ACC112 (cell line): ENCODE data around the gene KRT80.
A peak's percentile ranks its signal among the peaks of the same experiment; 100 is the strongest.

Experiments used
- H2AFZ ChIP-seq: fragments of 200-600 bp; sonication (generic); one replicate; pipeline ENCODE4 v1.6.0; 2017; ENCODE audit warnings: antibody characterized with exemption, low read length; ENCODE audit not compliant: unreplicated experiment
- H3K27ac ChIP-seq: fragments of 200-600 bp; sonication (generic); 2 replicates; pipeline ENCODE4 v1.5.1; 2014; ENCODE audit warnings: low read depth, mild to moderate bottlenecking, antibody characterized with exemption, low read length, moderate library complexity
- H3K27me3 ChIP-seq: fragments of 200-600 bp; sonication (generic); 2 replicates; pipeline ENCODE4 v1.6.1; 2014; ENCODE audit warnings: mild to moderate bottlenecking, antibody characterized with exemption, low read length, moderate library complexity, mixed read lengths; ENCODE audit not compliant: insufficient read depth
- H3K36me3 ChIP-seq: fragments of 200-600 bp; sonication (generic); 2 replicates; pipeline ENCODE4 v1.6.1; 2016; ENCODE audit warnings: mild to moderate bottlenecking, antibody characterized with exemption, low read length, moderate library complexity, mixed read lengths; ENCODE audit not compliant: insufficient read depth
- H3K4me1 ChIP-seq: fragments of 200-600 bp; sonication (generic); one replicate; pipeline ENCODE4 v1.6.1; 2016; ENCODE audit warnings: low read length, mixed read lengths; ENCODE audit not compliant: insufficient read depth, unreplicated experiment, control insufficient read depth
- H3K4me3 ChIP-seq: fragments of 200-600 bp; sonication (generic); 2 replicates; pipeline ENCODE4 v1.5.1; 2014; ENCODE audit warnings: mild to moderate bottlenecking, low read depth, low read length
- H3K79me2 ChIP-seq: fragments of 200-600 bp; sonication (generic); one replicate; pipeline ENCODE4 v1.6.0; 2016; ENCODE audit warnings: low read length; ENCODE audit not compliant: control insufficient read depth, unreplicated experiment, insufficient read depth

KRT80 gene

DNA sequence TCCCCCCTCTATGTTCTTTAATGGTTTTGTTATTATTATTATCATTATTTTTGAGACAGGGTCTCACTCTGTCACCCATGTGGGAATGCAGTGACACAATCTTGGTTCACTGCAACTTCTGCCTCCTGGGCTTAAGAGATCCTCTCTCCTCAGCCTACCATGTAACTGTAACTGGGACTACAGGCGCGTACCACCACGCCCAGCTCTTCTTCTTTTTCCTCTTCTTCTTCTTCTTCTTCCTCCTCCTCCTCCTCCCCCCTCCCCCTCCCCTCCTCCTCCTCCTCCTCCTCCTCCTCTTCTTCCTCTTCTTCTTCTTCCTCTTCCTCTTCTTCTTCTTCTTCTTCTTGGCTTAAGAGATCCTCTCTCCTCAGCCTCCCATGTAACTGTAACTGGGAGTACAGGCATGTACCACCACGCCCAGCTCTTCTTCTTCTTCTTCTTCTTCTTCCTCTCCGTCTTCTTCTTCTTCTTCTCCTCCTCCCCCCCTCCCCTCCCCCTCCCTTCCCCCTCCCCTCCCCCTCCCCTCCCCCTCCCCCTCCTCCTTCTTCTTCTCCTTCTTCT, 35.9 kb upstream of the KRT80 start:
- Histone ChIP-seq H3K36me3 (no peaks in the 10 kb centered on the region), H3K27ac (no peak overlapping the region), H3K27me3 (no peaks in the 10 kb centered on the region), H2AFZ (no peak overlapping the region), H3K4me1 (peaks cover 63% of the 10 kb centered on the region), H3K4me3 (no peak overlapping the region), H3K79me2 (no peaks in the 10 kb centered on the region)

DNA sequence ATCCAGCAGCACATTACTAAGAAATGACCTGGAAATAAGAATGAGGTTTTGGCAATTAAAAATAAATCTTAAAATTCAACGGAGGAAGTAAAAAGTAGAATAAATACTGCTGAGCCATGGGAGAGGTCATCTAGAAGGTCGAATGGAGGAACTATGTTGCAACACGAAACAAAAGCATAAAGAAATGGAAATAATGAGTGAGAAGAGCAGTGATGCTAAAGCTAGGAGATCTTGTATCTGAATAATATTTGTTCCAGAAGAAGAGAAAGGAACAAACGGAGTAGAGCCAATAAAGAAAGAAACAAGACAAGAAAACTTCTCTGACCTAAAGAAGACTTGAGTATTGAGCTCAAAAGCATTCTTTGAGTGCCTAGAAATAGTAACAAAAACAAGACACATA, 34.6 kb upstream of the KRT80 start:
- peaks cover 69% of the 10 kb centered on the region for H3K4me1 ChIP-seq
- no peaks in the 10 kb centered on the region for H3K36me3 ChIP-seq
- H3K79me2 ChIP-seq = no peaks in the 10 kb centered on the region
- no peaks in the 10 kb centered on the region for H3K27me3 ChIP-seq
- no peak overlapping the region for H2AFZ ChIP-seq
- H3K4me3 ChIP-seq = no peak overlapping the region
- peak overlapping the region; percentile 64 for H3K27ac ChIP-seq

DNA sequence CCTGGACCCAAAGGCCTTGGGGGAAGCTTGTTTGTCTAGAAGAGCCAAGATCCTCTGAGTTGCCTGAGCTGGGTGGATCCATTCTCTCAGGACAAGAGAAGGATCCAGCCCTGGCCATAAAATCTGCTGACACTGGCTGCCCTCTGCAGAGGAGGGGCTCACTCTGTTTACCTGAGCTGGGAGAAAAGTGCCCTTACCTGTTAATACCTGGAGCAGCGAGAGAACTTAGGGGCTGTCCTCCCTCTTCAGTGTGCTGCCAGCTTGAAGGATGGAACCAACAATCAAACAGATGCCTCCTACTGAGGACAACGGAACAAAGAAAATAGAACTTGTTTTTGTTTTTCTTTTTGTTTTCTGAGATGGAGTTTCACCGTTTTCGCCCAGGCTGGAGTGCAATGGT, 33.9 kb upstream of the KRT80 start:
- Histone ChIP-seq H3K27ac (no peak overlapping the region), H3K4me1 (peaks cover 65% of the 10 kb centered on the region)

DNA sequence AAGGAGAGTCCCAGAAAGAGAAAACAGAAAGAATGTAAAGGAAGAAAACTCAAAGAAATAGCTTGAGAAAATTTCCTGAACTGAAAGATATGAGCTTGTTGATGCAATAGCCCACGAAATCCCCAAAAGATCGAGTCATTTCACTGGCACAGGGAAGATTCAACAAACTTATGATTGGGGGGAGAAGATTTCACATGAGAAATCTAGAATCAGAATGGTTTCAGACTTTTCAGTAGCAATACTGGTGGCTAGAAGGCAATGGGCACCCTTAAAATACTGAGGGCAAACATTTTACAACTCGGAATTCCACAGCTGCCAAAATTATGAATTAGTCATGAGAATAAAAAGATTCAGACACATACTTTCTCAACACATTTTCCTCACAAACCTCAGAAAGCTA, 32.3 kb upstream of the KRT80 start:
- Histone ChIP-seq H3K36me3 (no peaks in the 10 kb centered on the region), H3K27ac (peak overlapping the region; percentile 93), H3K4me3 (no peak overlapping the region; the same call in 1 of the 2 replicates), H3K79me2 (no peaks in the 10 kb centered on the region), H3K27me3 (no peaks in the 10 kb centered on the region), H2AFZ (peak overlapping the region; percentile 91), H3K4me1 (peaks cover 51% of the 10 kb centered on the region)

More for the DNA sequence above, 33.9 kb upstream of the KRT80 start:
- Histone ChIP-seq H3K79me2 (no peaks in the 10 kb centered on the region), H3K36me3 (no peaks in the 10 kb centered on the region), H2AFZ (no peak overlapping the region), H3K4me3 (no peak overlapping the region), H3K27me3 (no peaks in the 10 kb centered on the region)

DNA sequence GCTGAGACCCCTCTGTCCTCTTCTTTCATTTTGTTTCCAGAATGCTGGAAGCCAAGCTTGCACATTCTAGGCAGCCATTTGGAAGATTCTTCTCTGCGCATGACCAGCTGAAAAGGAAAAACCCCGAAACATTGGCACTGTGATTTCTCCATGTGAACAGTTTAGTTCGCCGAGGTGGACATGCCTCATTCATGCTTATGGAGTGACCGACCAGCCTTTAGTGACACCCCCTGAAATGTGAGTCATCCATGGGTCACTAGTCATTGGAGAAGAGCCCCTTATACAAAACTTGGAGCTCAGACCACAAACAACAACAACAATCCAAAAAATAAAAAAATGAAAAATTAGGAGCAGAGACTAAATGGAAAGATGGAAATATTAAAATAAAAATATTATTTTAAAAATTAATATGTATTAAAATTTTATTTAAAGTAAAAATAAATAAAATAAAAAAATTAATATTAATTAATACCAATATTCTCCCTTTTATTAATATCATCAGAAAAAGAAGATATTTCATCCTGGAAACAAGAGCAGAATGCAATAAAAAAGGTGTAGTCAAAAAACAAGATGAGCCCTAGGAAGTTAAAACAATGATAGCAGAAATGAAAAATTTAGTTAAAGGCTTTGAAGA, 31.7 kb upstream of the KRT80 start:
- no peaks in the 10 kb centered on the region for H3K36me3 ChIP-seq
- H3K79me2 ChIP-seq = no peaks in the 10 kb centered on the region
- peak overlapping the region; percentile 93 for H3K27ac ChIP-seq
- peak overlapping the region; percentile 91 for H2AFZ ChIP-seq
- H3K4me3 ChIP-seq = no peak overlapping the region; the same call in 1 of the 2 replicates
- no peaks in the 10 kb centered on the region for H3K27me3 ChIP-seq
- H3K4me1 ChIP-seq = peaks cover 44% of the 10 kb centered on the region

DNA sequence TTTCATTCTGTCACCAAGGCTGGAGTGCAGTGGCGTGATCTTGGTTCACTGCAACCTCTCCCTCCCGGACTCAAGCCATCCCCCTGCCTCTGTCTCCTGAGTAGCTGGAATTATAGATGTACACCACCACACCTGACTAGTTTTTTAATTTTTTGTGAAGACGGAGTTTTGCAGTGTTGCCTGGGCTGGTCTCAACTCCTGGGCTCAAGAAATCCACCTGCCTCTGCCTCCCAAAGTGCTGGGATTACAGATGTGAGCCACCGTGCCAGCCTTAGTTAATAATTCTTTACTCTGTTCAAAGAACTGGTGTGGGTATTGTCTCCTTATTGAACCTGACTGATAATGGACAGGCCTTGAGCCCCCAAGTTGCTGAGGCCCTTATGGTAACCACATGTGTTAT, 30.9 kb upstream of the KRT80 start:
- H3K79me2 ChIP-seq = no peaks in the 10 kb centered on the region
- peak overlapping the region; percentile 93; the same call in 1 of the 2 replicates for H3K27ac ChIP-seq
- no peak overlapping the region for H3K4me3 ChIP-seq
- no peaks in the 10 kb centered on the region for H3K36me3 ChIP-seq
- no peaks in the 10 kb centered on the region for H3K27me3 ChIP-seq
- peaks cover 43% of the 10 kb centered on the region for H3K4me1 ChIP-seq
- H2AFZ ChIP-seq = no peak overlapping the region

DNA sequence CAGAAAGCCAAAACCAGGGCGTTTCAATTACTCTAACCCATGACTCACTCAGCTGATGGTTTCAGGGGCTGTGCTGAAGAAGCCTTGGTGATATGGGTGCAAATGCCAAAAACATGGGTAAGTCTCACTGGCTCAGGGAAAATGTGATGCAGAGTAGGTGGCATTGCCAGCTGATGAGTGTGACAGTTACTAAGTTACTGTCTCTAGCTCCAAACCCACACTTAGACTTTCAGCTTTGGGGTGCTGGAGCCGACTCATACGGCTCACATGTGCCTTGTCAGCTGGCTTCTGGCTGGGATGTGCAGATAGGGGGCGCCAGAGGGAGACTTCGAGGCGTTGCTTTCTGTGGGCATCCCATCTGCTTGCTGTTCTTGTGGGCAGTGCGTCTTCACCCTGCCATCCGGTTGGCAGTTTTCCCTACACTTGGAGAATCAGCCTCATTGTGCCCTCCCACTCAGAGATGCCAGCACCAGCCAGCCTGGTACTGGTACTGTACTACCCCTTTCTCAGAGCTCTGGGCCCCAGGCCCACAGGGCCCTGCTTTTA, 30.2 kb upstream of the KRT80 start:
- Histone ChIP-seq H2AFZ (no peak overlapping the region), H3K36me3 (no peaks in the 10 kb centered on the region), H3K4me3 (no peak overlapping the region), H3K27ac (peak overlapping the region; percentile 42; the same call in 1 of the 2 replicates), H3K4me1 (peaks cover 50% of the 10 kb centered on the region), H3K27me3 (no peaks in the 10 kb centered on the region), H3K79me2 (no peaks in the 10 kb centered on the region)

DNA sequence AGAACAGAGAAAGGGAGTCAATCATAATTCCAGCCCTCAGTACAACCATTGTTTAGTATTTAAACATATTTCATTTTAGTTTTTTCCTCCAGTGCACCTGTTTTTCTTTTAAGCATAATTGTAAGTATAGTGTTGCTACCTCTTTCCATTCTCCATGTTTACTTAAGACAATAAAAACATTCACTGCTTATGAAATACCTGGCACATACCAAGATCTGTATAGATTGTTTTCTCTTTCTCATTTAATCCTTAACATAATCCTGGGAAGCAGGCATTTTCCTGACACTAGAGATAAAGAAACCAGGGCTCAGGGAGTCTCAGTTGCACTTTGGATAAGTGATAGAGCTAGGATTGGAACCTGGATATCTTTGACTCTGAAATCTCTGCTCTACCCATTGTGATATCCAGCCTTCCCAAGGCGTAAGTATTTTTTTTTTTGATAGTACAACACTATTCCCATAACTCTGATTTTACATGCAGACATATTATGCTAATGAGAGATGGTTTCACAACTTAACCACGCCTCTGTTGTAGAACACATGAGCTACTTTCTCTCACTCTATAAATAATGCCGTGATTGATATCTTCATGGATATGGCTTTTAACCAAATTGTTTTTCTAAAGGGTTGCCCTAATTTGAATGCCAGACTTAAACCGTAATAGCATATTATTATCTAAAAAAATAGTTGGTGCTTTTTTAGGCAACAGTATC, 29.4 kb upstream of the KRT80 start:
- H3K27me3 ChIP-seq = no peaks in the 10 kb centered on the region
- no peak overlapping the region for H2AFZ ChIP-seq
- no peak overlapping the region; the same call in 1 of the 2 replicates for H3K27ac ChIP-seq
- no peak overlapping the region for H3K4me3 ChIP-seq
- no peaks in the 10 kb centered on the region for H3K36me3 ChIP-seq
- H3K79me2 ChIP-seq = no peaks in the 10 kb centered on the region
- peaks cover 54% of the 10 kb centered on the region for H3K4me1 ChIP-seq

DNA sequence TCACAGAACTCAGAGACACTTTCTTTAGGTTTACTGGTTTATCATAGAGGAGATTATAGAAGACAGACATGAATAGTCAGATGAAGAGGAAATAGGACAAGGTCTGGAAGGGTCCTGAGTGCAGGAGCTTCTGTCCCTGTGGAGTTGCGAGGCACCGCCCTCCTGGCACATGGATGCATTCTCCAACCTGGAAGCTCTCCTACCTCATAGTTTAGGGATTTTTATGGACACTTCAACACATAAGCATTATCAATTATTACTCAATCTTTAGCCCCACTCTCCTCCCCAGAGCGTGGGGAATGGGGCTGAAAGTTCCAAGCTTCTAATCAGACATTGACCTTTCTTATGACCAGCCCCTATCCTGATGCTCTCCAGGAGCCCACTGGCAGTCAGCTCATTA, 28.7 kb upstream of the KRT80 start:
- Histone ChIP-seq H3K4me3 (no peak overlapping the region), H3K4me1 (peaks cover 61% of the 10 kb centered on the region), H3K79me2 (no peaks in the 10 kb centered on the region), H3K36me3 (no peaks in the 10 kb centered on the region), H2AFZ (no peak overlapping the region), H3K27me3 (no peaks in the 10 kb centered on the region), H3K27ac (no peak overlapping the region)

DNA sequence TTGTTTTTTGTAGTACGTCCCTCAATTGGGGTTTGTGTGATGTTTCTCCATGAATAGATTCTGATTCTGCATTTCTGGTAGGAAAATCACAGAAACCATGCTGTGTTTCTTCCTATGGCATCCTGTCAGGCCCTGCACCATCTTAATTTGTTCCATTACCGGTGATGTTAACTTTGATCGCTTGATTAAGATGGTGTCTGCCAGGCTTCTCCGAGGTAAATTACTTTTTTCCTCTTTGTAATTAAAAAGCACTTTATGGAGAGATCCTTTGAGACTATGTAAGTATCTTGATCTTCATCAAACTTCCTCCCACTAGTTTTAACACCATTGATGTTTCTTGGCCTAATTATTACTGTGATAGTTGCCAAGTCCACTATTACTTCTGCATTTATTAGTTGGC, 26.2 kb upstream of the KRT80 start:
- Histone ChIP-seq H3K79me2 (no peaks in the 10 kb centered on the region), H3K4me1 (peaks cover 46% of the 10 kb centered on the region), H3K27me3 (no peaks in the 10 kb centered on the region), H3K4me3 (no peak overlapping the region), H3K36me3 (no peaks in the 10 kb centered on the region), H2AFZ (no peak overlapping the region), H3K27ac (no peak overlapping the region)
